Breast epithelium (tissue), 4 donors: ENCODE measurements around the gene SACS. TPM values are rescaled to one million over a fixed set of nuclear protein-coding genes. Genes with fewer than 3 reads are reported as not detected.
A peak's percentile ranks its signal among the peaks of the same experiment; 100 is the strongest.

ENCODE experiments used
- DNase-seq, 2 donors: peaks; one replicate each; pipeline ENCODE4 v3.0.0-alpha.2; 2019; ENCODE audit warnings: low spot score in 2 of 2
- H3K27ac ChIP-seq, 2 donors: fragments of 200-600 bp; sonication (generic) in 1 of 2; one replicate each; pipeline ENCODE4 v1.5.1; 2016 to 2019; ENCODE audit warnings: mild to moderate bottlenecking in 1 of 2
- H3K27me3 ChIP-seq, 2 donors: fragments of 200-600 bp; sonication (generic) in 1 of 2; one replicate each; pipeline versions ENCODE4 v1.5.1 to v1.6.0; 2017 to 2019; ENCODE audit warnings: control low read depth in 1 of 2, mild to moderate bottlenecking in 1 of 2
- H3K36me3 ChIP-seq: fragments of 200-600 bp; one replicate; pipeline ENCODE4 v1.5.1; 2019
- H3K4me1 ChIP-seq, 2 donors: fragments of 200-600 bp; sonication (generic); one replicate each; pipeline ENCODE4 v1.5.1; 2016 to 2019; ENCODE audit warnings: control low read depth in 1 of 2
- H3K4me3 ChIP-seq, 3 donors: fragments of 200-600 bp; sonication (generic); 1 replicate in 2 of 3; 2 replicates in 1 of 3; pipeline ENCODE4 v1.5.1; 2016 to 2019; ENCODE audit warnings: mild to moderate bottlenecking in 3 of 3, moderate library complexity in 2 of 3
- H3K9me3 ChIP-seq, 2 donors: fragments of 200-600 bp; sonication (generic) in 1 of 2; one replicate each; pipeline ENCODE4 v1.5.1; 2016 to 2019; ENCODE audit warnings: control low read depth in 1 of 2
- CTCF ChIP-seq, 3 donors: fragments of 450-650 bp; IDR thresholded peaks; one replicate each; pipeline ENCODE4 v1.5.1; 2016 to 2017; ENCODE audit warnings: antibody characterized with exemption in 3 of 3, mild to moderate bottlenecking in 3 of 3, moderate library complexity in 3 of 3
- POLR2A ChIP-seq: fragments of 450-650 bp; IDR thresholded peaks from one replicate; pipeline ENCODE4 v1.6.1; 2016; ENCODE audit warnings: antibody characterized with exemption, mild to moderate bottlenecking, moderate library complexity
- POLR2AphosphoS5 ChIP-seq, 3 donors: sonication (generic); formaldehyde crosslinking; IDR thresholded peaks; one replicate each; pipeline ENCODE4 v1.6.1; 2017; ENCODE audit warnings: antibody characterized with exemption in 3 of 3
- intact Hi-C: fragments of 100-400 bp; cut with DNase I; formaldehyde crosslinking; loops from one replicate; pipeline ENCODE4 v1.15.1; 2023; ENCODE audit warnings: low total_unique reads
- total RNA-seq, 3 donors: library from RNA; depleted of rRNA; stranded (reverse); fragments of >200 nt; gene quantifications; one replicate each; pipeline ENCODE4 v1.1.0, GENCODE V29; 2016

The SACS gene
- total RNA-seq, 3 donors from 2014 or later: 26.2 to 36.3 (median 32.4) TPM

- Histone ChIP-seq H3K9me3 (peaks cover 0 to 17% of the 10 kb centered on the region in 2 donors), H3K36me3 (no peaks in the 10 kb centered on the region), H3K27ac (no peak overlapping the region), H3K4me3 (no peak overlapping the region), H3K4me1 (no peaks in the 10 kb centered on the region), H3K27me3 (no peaks in the 10 kb centered on the region)
- DNase-seq: no peak
- intact Hi-C loops: no loop called here
- TF ChIP-seq POLR2A: no peak
- TF ChIP-seq CTCF (IDR thresholded peaks at IDR 0.05): no peak
- TF ChIP-seq POLR2AphosphoS5 (IDR thresholded peaks at IDR 0.05): no peak
These were observed 94.3 kb downstream of the SACS start for GRCh38 chr13:23339225-23339624.

GRCh38 chr13:23330356-23330755 lies 103.1 kb downstream of the SACS start:
- Histone ChIP-seq H3K9me3 (peaks cover 0 to 47% of the 10 kb centered on the region in 2 donors), H3K27ac (peak overlapping the region in 1 of 2 donors; percentile 15), H3K4me3 (no peak overlapping the region), H3K27me3 (no peaks in the 10 kb centered on the region), H3K36me3 (no peaks in the 10 kb centered on the region), H3K4me1 (no peaks in the 10 kb centered on the region)
- peak in 1 of 2 donors; percentile 23 for DNase-seq
- TF ChIP-seq POLR2AphosphoS5 (IDR thresholded peaks at IDR 0.05) (no peak), POLR2A (no peak), CTCF (IDR thresholded peaks at IDR 0.05) (no peak)
- intact Hi-C loops: no loop called here

- Histone ChIP-seq H3K27ac (no peak overlapping the region), H3K36me3 (no peaks in the 10 kb centered on the region), H3K4me1 (no peaks in the 10 kb centered on the region), H3K9me3 (no peaks in the 10 kb centered on the region), H3K4me3 (no peak overlapping the region), H3K27me3 (no peaks in the 10 kb centered on the region)
- intact Hi-C loops: no loop called here
- TF ChIP-seq POLR2A (no peak), CTCF (IDR thresholded peaks at IDR 0.05) (no peak), POLR2AphosphoS5 (IDR thresholded peaks at IDR 0.05) (no peak)
- no peak for DNase-seq
These were observed 108.3 kb downstream of the SACS start for GRCh38 chr13:23325191-23325590.

- H3K9me3 ChIP-seq: no peaks in the 10 kb centered on the region
- intact Hi-C loops: no loop called here
- TF ChIP-seq POLR2AphosphoS5 (IDR thresholded peaks at IDR 0.05) (no peak), CTCF (IDR thresholded peaks at IDR 0.05) (no peak), POLR2A (no peak)
- H3K36me3 ChIP-seq: no peaks in the 10 kb centered on the region
- no peak overlapping the region for H3K27ac ChIP-seq
- DNase-seq: no peak
- no peak overlapping the region for H3K4me3 ChIP-seq
- no peaks in the 10 kb centered on the region for H3K27me3 ChIP-seq
- no peaks in the 10 kb centered on the region for H3K4me1 ChIP-seq
These were observed 109.4 kb downstream of the SACS start for GRCh38 chr13:23323946-23324709.
